Suppressor macrophage treated with lipopolysaccharide for 1 hour (primary cell): ENCODE results near the gene CHCHD6.
A peak's percentile ranks its signal among the peaks of the same experiment; 100 is the strongest.

ENCODE experiments used
- DNase-seq, 3 donors: peaks; one replicate each; pipeline ENCODE4 v3.0.0-alpha.2; 2020 to 2022

The CHCHD6 gene

DNA sequence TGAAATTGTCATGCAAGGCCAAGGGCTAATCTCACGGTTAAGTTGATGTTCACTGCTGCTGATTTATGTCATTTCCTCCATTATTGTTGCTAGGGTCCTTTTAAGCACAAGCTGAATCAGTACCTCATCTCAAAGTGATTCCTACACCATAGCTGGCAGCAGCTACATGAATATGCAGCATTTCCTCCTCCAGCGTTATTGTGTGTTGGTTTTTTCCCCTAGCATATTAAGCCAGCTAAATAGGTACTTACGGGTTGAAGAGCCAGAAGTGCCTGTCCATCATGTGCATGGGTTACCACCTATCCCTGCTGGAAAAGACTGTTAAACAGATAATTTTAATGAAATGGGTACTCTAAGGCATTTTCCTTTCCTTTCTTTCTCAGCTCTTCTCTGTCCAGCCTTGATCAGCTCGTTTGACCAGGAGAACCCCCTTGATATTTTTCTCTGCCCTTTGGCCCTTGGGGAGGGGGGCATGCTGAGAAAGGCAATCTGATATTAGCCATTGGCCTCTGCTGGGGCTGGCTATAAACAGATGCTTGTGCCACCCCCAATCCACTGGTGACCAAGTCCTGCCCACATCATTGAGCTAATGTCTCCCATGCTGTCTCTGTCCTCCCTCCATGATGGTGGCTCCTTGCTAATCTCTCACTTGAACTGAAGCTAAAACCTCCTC lies 163.3 kb downstream of the CHCHD6 start:
- DNase-seq, result no peak

DNA sequence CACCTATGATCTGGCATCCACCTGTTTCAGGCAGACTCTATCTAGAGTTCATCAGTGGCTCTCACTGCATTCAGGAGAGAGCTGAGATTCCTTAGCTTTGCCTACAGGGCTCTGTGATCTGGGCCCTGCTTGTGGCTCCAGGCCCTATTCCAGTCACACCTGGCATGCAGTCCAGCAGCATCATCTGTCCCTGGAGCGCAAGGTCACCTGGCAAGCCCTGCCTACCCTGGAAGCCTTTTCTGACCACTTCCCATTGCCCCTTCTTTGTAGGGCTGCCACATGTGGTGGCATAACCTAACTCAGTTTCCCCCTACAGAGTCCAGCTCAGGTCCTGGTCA lies 163.8 kb downstream of the CHCHD6 start:
- DNase-seq, result no peak

DNA sequence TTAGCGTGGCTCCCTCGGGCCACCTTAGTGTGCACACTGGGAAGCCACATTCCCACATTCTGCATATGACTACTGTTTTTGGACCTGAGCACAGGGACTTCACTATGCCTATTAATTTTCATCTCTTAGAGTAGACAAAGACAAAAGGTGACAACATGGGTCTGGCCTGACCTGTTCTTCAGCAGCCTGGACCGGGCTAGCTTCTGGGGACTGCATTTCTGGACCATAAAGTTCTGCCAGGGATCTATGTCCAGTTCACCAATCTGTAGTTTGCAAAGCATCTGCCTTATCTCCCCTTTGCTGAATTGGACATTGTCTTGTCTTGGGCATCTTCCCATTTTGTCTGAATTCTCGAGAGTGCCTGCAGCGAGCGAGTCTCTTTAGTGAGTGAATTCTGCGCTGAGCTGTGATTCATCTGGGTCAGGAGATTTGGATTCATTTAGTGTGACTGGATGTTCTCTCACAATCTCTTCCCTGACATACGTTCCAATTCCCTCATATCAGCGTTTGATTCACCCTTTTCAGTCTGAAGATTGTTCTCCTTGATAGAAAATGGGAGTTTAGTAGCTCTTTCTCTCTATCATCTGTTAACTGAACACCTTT lies 166.7 kb downstream of the CHCHD6 start:
- no peak for DNase-seq

DNA sequence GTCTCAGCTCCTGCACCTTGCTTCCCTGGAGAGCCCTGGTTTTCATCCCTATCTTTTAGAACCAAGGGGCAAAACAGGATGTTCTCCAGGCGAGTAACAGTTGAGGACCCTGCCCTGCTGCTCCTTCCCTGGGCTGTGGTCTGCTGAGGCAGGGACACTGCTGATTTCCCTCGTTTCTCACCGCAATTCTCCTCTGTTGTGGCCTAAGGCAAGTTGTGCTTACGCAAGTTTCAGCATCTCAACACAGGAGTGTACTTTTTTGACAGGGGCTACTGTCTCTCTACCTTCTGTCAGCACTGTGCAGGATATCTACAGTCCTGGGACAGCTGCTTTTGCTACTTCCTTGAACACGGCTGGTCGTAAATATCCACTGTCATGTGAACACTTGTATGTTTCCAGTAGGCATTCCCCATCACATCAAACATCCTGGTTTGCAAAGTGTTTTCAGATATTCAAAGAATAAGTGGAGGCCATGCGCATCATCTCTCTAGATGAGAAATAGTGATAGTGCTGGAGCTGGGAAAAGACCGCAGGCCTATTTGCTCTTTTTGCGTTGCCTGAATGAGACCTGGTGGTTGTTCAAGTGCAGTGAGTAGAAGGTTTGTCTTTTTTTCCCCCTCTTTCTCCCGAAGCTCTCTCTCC lies 168.8 kb downstream of the CHCHD6 start:
- DNase-seq, result no peak

DNA sequence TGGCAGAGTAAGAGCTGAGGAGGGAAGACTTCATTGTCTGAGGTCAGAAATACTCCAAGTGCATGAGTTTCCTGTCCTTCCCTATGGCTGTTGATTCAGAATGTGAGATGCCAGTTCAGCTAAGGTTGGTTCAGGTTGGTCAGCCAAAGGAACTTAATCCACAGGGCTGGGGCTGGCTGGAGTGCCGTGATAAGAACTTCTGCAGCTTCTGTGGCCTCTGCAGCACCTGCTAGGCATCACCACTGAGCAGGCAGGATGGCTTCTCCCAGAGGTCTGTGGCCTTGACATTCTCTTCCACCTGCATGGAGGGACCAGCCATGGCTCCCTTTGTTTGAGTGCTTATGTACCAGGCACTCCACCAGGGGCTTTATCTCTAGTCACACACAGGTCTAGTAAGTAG lies 169.4 kb downstream of the CHCHD6 start:
- DNase-seq, result no peak

DNA sequence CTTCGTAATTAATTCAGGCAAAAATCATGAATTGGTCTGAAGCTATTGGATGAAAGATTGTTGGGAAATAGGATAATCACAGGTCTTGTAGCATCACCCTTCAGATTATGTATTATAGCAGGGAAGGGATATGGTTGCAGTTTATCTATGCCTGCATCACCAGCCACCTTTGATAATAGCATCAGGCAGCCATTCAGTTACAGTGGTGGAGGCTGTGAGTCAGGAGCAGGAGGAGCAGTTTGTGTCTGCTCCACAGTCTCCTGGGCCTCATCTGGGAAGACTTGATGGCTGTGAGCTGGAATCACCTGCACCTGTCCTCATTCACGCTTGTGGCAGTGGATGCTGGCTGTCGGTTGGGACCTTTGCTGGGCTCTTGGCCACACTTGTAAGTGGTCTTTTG lies 174.6 kb downstream of the CHCHD6 start:
- no peak for DNase-seq

DNA sequence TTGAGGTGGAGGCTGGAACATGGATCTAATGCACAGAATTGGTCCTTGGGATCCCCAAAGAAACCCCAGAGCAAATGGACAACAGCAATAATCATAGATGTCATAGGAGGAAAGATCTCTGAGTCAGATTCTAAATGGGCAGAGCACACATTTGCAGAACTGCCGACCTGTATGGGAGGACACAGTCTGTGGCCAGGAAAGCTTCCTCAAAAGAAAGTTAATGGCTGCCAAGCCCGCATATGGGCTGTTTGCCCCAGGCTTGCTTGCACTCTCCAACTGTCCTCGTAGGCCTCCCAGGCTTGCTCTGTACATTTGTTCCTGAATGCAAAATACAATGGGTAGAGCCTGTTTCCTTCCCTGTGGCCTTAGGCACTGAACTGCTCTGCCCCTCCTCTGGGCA lies 176.9 kb downstream of the CHCHD6 start:
- DNase-seq, result peak; percentile 25 to 37 (median 28)

DNA sequence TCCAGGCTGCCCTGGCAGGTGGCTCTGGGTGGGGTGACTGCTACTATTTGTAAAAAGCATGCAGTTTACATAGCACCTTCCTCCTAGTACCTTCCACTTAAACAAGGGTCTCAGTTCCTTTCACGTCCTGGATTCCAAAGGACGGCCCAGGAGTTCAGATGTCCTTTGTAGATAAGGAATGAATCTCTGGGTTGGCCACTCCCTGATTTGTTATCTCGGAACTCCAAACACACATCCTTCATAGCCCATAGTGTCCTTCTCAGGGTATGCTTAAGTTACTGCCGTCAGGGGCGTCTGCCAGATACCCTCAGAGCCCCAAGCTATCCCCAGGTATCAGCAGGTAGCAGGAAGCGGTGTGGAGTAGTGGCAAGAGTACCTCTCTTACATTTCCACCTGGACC lies 177.8 kb downstream of the CHCHD6 start:
- no peak for DNase-seq

DNA sequence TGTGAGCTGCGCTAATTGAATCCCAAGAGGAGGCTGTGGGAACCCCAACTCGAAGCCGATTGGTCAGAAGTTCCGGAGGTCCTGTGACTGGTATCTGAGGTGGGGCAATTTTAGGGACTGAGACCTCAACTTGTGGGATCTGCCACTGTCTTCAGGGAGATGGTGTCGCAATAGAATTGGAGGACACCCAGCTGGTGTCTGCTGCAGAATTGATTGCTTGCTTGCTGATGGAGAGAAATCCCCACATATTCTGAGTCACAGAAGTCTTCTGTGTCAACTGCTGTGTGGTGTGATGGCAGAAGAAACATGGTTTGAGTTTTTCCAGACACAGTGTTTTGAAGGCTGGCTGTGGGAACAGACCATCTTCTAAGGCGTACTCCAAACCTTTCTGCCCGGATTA lies 179.2 kb downstream of the CHCHD6 start:
- DNase-seq, result peak; percentile 14 to 27 (median 21)

DNA sequence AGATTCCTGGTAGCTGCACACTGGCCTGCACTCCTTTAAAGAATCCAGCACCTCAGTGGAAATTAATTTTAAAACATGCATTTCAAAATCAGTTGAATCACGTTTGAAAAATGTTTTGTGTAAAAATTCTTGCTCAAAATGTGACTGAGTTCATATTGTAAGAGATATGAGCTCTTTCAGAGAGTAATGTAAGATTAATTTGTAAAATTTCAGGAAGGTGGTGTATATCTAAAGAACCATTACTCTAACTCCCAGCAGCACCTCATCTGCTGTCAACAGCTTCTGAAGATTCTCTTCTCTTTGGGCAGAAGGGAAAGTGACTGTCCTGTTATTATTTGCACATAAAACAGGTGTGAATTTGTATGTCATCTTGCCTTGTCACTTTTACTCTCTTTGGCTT lies 181.4 kb downstream of the CHCHD6 start:
- DNase-seq, result no peak

DNA sequence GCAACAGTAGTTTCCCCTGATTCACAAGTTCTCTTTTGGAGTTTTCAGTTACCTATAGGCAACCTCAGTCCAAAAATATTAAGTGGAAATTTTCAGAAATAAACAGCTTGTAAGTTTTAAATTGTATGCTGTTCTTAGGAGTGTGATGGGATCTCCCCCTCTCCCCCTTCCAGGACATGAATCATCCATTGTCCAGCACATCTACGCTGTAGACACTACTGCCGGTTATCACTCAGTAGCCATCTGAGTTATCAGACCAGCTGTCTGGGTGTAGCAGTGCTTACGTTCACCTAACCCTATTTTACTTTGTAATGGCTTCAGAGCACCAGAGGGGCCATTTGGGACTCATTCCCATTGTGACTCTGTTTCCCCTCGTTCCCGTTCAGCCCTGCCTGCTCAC lies 182.2 kb downstream of the CHCHD6 start:
- no peak for DNase-seq

DNA sequence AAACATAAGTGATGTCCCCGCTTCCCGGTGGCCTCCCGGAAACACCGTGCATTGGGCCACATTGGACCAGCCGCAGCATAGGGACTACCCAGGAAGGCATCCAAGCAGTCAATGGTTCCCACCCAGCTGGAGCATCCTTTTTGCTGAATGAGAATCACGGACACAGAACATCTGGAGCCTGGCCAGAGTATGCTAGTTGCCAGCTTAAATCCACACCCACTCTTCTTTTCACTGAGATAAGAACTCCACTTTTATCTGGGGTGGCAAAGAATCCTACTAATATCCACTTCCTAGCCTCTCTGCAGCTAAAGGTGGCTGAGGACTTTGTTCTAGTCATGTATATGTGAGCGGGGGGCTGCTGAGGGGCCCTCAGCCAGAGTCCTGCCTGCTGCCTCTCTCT lies 183.6 kb downstream of the CHCHD6 start:
- DNase-seq, result no peak

DNA sequence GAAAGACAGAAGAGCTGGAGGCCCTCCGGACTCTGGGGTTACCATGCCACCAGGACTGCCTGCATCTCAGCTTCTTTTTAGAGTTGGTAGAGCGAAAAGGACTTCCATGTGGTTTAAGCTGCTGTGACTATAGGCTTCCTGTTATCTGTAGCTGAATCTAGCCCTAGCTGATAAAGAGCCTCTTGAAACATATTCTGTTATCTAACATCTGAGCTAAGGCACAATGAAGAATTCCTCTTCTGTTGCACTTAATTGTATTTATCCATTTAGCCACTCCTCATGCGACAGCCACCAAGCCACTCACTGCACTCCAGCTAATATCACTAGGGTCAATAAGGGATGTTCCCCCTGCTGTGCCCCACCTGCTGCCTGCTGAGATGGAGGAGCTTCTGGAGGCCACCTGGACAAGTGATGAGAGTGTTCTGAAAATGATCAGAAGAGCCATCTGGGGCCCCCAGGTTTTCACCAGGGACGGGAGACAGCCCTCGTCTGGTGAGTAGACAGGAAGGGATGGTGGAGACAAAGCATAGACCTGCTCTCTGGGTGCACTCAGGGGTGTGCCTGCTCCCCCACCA lies 184.2 kb downstream of the CHCHD6 start:
- DNase-seq, result no peak

DNA sequence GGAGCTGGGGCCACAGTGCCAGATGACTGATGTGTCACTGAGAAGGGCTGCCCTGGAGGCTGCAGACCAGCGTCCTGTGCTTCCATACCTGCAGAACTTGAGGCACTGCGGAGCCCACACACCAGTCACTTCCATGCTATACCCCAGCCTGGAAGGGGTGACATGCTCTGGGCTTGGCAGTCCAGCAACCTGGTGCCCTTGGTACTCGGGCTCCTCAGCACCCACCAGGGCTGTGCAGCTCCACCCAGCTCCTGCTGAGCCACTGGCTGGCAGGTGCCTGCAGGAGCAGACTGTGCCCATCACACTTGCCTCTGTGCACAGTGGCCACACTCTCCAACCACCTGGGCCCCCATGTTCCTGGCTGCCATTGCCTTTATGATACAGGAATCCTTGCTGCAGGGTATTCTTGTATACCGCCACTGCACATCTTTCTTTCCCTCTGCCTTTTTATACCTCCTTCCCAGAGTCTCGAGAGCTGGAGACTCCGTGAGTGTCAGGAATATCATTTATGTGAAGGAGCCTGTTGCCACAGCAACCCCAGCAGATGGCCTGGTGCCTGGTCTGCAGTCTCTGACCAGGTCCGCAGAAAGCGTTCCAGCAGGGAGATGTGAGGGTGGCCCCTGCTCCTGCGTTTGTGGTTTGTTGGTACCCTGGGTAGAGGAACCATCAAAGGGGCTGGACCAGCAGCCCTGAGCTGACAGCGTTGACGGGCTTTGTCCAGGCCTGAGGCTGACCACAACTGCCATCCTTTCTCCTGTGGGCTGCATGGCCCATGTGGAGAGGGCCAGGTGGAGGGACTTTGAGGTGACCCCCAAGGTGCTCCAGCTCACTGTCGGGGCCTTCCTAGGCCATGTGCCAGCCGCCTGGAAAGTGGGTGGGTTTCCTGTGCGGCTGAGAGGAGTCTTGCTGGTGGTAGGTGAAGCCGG lies 185.5 kb downstream of the CHCHD6 start:
- no peak for DNase-seq

DNA sequence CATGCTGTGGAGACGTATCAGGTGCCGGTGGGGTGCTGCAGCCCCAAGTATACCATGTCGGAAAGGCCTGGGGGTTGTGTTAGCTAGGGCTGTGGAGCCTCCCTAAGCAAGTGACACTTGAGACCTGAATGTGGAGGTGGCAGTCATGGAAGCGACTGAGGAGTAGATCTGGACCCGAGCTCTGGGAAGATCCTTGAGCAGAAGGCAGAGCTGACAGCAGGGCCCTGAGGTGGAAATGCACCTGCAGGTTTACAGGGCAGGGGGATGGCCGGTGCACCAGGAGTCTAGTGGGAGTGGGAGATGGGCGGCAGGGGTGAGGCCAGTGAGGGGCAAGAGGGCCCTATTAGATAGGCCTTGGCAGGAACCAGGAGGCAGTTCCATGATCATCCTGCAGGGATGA lies 187.1 kb downstream of the CHCHD6 start:
- no peak for DNase-seq

DNA sequence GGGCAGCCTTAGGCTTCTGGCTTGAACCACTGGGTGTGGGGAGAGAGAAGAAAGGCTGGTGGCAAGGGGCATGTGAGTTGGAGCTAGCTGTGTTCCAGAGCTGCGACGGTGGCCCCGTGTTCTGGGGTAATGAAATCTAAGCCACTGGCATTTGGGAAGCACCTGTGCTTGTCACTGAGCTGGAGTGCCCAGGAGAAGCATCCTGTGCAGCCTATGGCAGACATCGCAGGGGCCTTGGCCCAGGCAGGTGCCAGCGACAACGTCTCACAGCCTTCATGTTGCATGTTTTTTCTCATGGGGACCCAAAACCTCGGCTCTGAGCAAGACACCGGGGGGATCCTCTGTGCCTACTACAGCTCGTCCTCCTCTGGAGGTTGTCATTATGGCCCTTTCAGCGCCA lies 187.8 kb downstream of the CHCHD6 start:
- DNase-seq, result no peak

DNA sequence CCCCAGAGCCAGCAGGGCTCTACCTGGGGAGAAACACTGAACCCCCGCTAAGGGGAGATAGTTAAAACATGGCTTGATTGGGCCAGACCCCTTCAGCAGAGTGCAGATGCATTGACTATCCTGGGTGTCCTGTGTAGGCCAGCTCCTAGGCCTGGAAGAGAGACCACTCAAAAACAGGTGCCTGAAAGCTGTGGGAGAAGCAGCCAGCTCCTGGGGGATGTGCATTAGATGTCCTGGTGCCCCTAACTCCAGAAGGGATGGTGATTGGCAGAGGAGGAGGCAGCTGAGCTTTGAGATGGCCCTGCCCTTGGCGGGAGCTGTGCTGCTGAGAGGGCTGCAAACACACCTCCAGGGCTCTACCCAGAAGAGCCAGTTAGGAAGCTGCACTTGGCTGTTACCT lies 189.6 kb downstream of the CHCHD6 start:
- no peak for DNase-seq

DNA sequence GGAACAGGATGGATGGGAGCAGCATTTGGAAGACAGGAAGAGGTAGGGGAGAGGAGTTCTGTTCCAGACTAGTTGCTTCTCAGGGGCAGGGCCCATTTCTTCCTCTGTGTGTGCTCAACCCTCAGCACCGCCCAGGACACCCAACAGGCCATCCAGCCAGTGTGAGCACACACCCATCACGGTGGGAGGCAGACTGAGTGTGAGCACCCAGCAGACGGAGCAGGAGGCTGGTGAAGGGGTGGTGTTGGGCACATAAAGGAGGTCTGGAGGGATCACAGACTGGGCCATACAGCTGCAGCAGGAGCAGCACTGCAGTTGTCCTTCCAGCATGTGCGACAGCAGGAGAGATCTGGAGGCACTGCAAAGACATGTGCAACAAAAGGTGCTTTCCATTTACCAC lies 190.4 kb downstream of the CHCHD6 start:
- DNase-seq, result no peak

DNA sequence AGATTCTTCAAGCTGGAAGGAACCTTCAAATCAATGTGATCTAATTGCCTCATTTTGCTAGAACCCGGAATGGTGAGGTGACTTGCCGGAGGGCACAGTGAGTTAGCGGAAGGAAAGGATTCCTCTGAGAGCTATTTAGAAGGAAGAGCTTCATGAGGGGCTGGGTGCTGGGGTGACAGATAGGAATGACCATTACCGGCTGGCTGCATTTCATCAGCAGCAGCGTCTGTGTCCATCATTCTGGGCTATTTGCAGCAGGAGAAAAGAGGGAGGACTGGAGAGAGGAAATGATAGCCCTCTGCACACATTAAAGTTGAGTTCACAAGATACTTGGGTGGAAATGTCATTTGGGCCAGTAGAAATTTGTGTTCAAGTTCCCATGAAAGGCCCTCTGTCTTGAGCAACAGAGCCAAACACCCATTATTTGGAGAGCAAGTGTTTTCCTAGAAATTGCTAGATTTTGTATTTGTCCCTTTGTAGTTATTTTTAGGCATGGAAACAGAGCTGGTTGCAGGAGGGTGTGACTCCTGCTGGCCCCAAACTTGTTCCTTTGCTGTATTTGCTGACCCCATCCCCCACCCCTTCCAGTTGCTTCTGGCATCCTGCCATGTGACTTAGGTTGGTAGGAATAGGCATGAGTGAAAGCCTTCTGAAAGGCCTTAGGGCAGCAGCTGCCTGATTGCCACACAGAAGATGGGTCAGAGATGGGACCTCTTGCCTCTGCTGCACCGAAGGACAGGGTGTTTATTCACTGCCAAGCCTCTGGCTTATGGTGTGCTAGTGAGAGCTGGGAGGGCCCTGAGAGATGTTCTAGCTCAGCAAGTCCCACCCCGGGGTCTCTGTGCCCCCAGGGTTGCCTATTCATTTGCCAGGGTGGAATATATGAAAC lies 191.4 kb downstream of the CHCHD6 start:
- DNase-seq, result no peak

DNA sequence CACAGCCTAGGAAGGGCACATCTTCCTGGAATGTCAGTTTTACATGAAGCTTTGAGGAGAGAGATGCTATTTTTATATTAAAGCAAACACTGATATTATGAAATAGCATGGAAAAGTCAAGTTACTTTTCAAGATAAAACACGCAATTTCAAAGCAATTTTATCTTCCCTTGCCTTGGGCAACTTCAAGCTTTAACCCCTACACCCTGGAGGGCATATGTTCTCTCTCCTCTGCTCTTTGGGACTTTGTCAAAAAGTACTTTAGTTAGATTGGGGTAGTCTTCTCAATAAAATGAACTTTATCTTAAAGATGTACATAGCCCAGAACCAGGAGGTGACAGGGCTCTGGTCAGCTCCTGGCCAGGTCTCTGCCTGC lies 192.0 kb downstream of the CHCHD6 start:
- DNase-seq, result no peak

DNA sequence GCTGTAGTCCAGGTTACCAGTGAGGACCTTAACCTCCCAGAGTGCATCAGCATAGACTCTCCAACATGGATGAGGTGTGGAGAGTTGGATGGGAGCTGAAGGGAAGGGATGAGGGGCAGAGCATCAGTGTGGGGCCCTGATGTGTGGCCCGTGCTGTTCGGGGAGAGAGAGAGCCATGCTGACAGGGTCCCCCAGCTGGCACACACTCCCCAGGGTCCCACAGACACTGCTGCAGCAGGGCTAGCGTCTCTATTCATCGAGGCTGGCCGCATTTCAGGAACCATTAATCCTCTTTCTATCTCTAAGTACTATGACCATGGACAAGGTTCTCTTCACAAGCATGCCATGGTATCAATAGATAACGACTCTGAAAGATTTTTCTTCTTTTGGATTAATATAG lies 192.9 kb downstream of the CHCHD6 start:
- no peak for DNase-seq

DNA sequence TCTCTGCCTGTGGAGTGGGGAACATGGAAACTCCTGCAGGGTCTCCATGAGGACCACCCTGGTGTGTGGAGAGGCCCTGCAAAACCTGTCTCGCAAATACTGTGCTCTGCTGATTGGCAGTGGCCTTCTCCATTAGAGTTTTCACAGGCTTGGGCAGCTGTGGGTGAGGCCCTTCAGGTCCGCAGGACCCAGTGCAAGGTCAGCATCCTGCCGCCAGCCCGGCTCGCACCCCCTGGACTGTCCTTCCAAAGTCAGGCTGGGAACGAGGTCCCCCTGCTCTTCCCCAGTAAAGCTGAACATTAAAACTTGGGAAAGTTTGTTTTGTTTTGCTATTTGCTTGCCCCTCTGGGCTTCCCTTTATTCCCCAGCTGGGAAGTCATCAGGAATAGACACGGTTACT lies 193.9 kb downstream of the CHCHD6 start:
- no peak for DNase-seq
